Neural cell (in vitro differentiated cells): ENCODE data around the gene RPL19.

Experiments used
- CTCF ChIP-seq: fragments of 450-650 bp; IDR thresholded peaks from 2 replicates; pipeline ENCODE4 v1.5.1; 2014; ENCODE audit warnings: antibody characterized with exemption, mild to moderate bottlenecking, moderate library complexity; ENCODE audit not compliant: poor library complexity, severe bottlenecking
- EP300 ChIP-seq: fragments of 450-650 bp; conservative IDR thresholded peaks from 2 replicates; pipeline ENCODE4 v1.6.1; 2014; ENCODE audit warnings: antibody characterized with exemption, mild to moderate bottlenecking, moderate library complexity; ENCODE audit not compliant: poor library complexity, severe bottlenecking
- EZH2 ChIP-seq: fragments of 200-600, 300-800 bp; shearing (Covaris generic), sonication (generic); IDR thresholded peaks from 2 replicates; pipeline ENCODE4 v1.6.1; 2014; ENCODE audit warnings: antibody characterized with exemption, low read length, borderline replicate concordance, mild to moderate bottlenecking; ENCODE audit not compliant: insufficient read depth, poor library complexity, severe bottlenecking
- POLR2AphosphoS5 ChIP-seq: IDR thresholded peaks from 2 replicates; pipeline ENCODE4 v1.6.1; 2012
- REST ChIP-seq: IDR thresholded peaks from 2 replicates; pipeline ENCODE4 v1.6.1; 2012; ENCODE audit warnings: borderline replicate concordance
- SMC3 ChIP-seq: fragments of 450-650 bp; conservative IDR thresholded peaks from 2 replicates; pipeline ENCODE4 v1.6.1; 2014; ENCODE audit warnings: antibody characterized with exemption, mild to moderate bottlenecking, moderate library complexity; ENCODE audit not compliant: poor library complexity
- TAF1 ChIP-seq: IDR thresholded peaks from 2 replicates; pipeline ENCODE4 v1.6.1; 2012; ENCODE audit warnings: low read depth

GRCh38 chr17:39208136-39208535, 8.1 kb downstream of the RPL19 start:
- TF ChIP-seq CTCF (no peak), SMC3 (no peak), EZH2 (no peak), TAF1 (no peak), POLR2AphosphoS5 (no peak), EP300 (no peak), REST (no peak)
